Measurements from ENCODE around the gene AP1S1. TPM values are rescaled to one million over a fixed set of nuclear protein-coding genes. Genes with fewer than 3 reads are reported as not detected.
A peak's percentile ranks its signal among the peaks of the same experiment; 100 is the strongest.

Gene AP1S1
- total and polyA plus RNA-seq, 2 of the 13 experiments (the other 11 are each of a cell fraction or from before 2014, with no cell fraction given), result 57.5 to 68.1 TPM

DNA sequence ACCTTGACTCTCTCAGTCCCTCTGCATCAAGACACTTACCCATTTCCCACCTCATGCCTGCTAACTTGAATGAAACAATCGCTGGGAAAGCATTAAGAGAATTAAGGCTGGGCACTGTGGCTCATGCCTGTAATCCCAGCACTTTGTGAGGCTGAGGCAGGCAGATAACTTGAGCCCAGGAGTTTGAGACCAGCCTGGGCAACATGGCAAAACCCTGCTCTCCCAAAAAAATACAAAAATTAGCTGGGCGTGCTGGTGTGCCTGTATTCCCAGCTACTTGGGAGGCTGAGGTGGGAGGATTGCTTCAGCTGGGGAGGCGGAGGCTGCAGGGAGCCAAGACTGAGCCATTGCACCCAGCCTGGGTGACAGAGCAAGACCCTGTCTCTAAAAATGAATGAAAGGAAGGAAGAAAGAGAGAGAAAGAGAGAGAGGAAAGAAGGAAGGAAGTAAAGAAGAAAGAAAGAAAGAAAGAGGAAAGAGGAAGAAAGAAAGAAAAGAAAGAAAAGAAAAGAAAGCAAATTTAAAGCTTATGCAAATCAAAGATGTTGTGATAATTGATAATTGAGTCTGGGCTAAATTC, 26.7 kb upstream of the AP1S1 start:
- DNase-seq (ENCODE audit: low spot score) (no peak), FAIRE-seq (no peak), ATAC-seq (no peak)
- no peaks in the 10 kb centered on the region; a peak in 1 of 5 replicates for H3K27me3 ChIP-seq (ENCODE audit: control insufficient read depth in 1 of 2, insufficient read depth in 2 of 2, low read length in 2 of 2)
- peaks cover 12% of the 10 kb centered on the region for H3K79me2 ChIP-seq (ENCODE audit: insufficient read depth, low read length)
- peaks cover 7 to 32% of the 10 kb centered on the region in 2 experiments; a peak in 4 of 5 replicates for H3K36me3 ChIP-seq (replicated peaks in 1 of 2; ENCODE audit: control insufficient read depth in 1 of 2, insufficient read depth in 2 of 2, low read length in 2 of 2)
- no peaks in the 10 kb centered on the region for H3K9me3 ChIP-seq (ENCODE audit: low read length)
- no peak overlapping the region for H2AFZ ChIP-seq (ENCODE audit: low read length)
- WGBS (ENCODE audit: low lambda C conversion rate), result 54% methylated on average over 3 of the region's 3 CpGs
- peak overlapping the region; percentile 99 for H3K27ac ChIP-seq (ENCODE audit: extremely low read length, insufficient read depth, low read length)
- intact Hi-C loops (cut with micrococcal nuclease; ENCODE audit: unreplicated experiment) (loop anchor here (2.0 kb wide), 1 partner anchor 27 kb away; no protein-coding TSS in a partner anchor), in situ Hi-C loops (cut with HindIII; ENCODE audit: extremely low pct_ligation_motif_present, low pct_unique_long_range_greater_than_20kb) (no loop called here)
- peak overlapping the region; percentile 74 to 82 (median 76) for H3K4me3 ChIP-seq (replicated peaks in 1 of 3; ENCODE audit: insufficient read depth in 1 of 3, low read depth in 2 of 3, low read length in 3 of 3)
- TSS peak; percentile 54 for BruUV-seq (replicated peaks)
- peak overlapping the region; percentile 77 for H3K9ac ChIP-seq (ENCODE audit: insufficient read depth, low read depth, low read length)
- H4K20me1 ChIP-seq (ENCODE audit: insufficient read depth, low read length), result peaks cover 41% of the 10 kb centered on the region; the same call in 1 of the 2 replicates
- peaks cover 81% of the 10 kb centered on the region for H3K4me1 ChIP-seq (ENCODE audit: insufficient read depth, low read length)
- ChIA-PET CTCF (ENCODE audit: low intra/inter-chr PET ratio, low total read pairs) (interaction anchor here (1.9 kb wide), 1 partner anchor 11 kb away, joined by 9 read pairs; no protein-coding TSS in a partner anchor), POLR2A (interaction anchor here (0.7 to 3.9 kb wide), 15 partner anchors 10 to 252 kb away, joined by 3 to 56 read pairs (median 6); partner anchors contain the start of genes AP1S1, PLOD3, SRRT and TRIM56)
- H3K4me2 ChIP-seq (ENCODE audit: low read depth, low read length), result peak overlapping the region; percentile 88
- TF ChIP-seq ZMYM4 (CRISPR knock-in tag; IDR thresholded peaks at IDR 0.05) (no peak), ZMYM2 (CRISPR knock-in tag; IDR thresholded peaks at IDR 0.05) (no peak), RFX3 (CRISPR knock-in tag; IDR thresholded peaks at IDR 0.05) (no peak), ZFP36 (IDR thresholded peaks at IDR 0.05; ENCODE audit: borderline replicate concordance, low read depth, low read length, partially characterized antibody) (no peak), JUNB (CRISPR knock-in tag; IDR thresholded peaks at IDR 0.05; ENCODE audit: borderline replicate concordance) (no peak), SP5 (CRISPR knock-in tag; IDR thresholded peaks at IDR 0.05; ENCODE audit: borderline replicate concordance, low read depth) (no peak), NFIC (IDR thresholded peaks at IDR 0.05; ENCODE audit: low read length) (no peak), HMGA1 (CRISPR knock-in tag; conservative IDR thresholded peaks at IDR 0.05) (no peak), ZNF772 (CRISPR knock-in tag; IDR thresholded peaks at IDR 0.05) (no peak), ZNF563 (CRISPR knock-in tag; IDR thresholded peaks at IDR 0.05) (0 out of 2 replicates have a peak, but pooled peaks have one; percentile 15), ATF1 (CRISPR knock-in tag; IDR thresholded peaks at IDR 0.05) (no peak; the same call in 1 of the 2 replicates), ZNF770 (CRISPR knock-in tag; IDR thresholded peaks at IDR 0.05) (peak; percentile 87), GZF1 (CRISPR knock-in tag; IDR thresholded peaks at IDR 0.05) (0 out of 2 replicates have a peak, but pooled peaks have one; percentile 2), ZNF550 (CRISPR knock-in tag; IDR thresholded peaks at IDR 0.05; ENCODE audit: borderline replicate concordance) (no peak), REL (CRISPR knock-in tag; conservative IDR thresholded peaks at IDR 0.05) (0 out of 2 replicates have a peak, but pooled peaks have one; percentile 75), HOXA7 (CRISPR knock-in tag; IDR thresholded peaks at IDR 0.05) (peak; percentile 83; the same call in 1 of the 2 replicates), SP140L (CRISPR knock-in tag; IDR thresholded peaks at IDR 0.05; ENCODE audit: borderline replicate concordance) (no peak), MLX (CRISPR knock-in tag; IDR thresholded peaks at IDR 0.05) (no peak)
- TF ChIP-seq, protein P1, sequence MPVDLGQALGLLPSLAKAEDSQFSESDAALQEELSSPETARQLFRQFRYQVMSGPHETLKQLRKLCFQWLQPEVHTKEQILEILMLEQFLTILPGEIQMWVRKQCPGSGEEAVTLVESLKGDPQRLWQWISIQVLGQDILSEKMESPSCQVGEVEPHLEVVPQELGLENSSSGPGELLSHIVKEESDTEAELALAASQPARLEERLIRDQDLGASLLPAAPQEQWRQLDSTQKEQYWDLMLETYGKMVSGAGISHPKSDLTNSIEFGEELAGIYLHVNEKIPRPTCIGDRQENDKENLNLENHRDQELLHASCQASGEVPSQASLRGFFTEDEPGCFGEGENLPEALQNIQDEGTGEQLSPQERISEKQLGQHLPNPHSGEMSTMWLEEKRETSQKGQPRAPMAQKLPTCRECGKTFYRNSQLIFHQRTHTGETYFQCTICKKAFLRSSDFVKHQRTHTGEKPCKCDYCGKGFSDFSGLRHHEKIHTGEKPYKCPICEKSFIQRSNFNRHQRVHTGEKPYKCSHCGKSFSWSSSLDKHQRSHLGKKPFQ (CRISPR knock-in tag; IDR thresholded peaks at IDR 0.05; ENCODE audit: insufficient replicate concordance), result peak; percentile 5

Measured in HepG2 (cell line).